ENCODE measurements around the gene MAN1A2.

DNA sequence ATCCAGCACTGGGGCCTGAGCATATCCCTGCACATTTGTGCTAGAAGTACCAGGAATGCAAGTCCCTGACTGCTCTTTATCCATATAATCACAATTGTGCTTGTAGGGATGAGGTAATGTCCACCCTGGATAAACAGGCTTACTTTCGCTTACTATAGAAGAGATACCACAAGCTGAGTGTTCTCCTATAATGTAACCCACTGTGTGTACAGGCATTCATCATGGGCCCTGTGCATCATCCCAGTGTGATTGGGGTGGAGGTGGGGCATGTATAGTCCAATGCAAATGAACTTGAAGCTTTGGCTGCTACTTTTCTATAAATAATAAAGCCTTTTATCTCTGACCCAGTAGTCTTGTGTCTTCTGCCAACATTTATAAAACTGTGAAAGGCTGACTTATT is 69.3 kb downstream of the MAN1A2 start:
- TF ChIP-seq, protein P1, sequence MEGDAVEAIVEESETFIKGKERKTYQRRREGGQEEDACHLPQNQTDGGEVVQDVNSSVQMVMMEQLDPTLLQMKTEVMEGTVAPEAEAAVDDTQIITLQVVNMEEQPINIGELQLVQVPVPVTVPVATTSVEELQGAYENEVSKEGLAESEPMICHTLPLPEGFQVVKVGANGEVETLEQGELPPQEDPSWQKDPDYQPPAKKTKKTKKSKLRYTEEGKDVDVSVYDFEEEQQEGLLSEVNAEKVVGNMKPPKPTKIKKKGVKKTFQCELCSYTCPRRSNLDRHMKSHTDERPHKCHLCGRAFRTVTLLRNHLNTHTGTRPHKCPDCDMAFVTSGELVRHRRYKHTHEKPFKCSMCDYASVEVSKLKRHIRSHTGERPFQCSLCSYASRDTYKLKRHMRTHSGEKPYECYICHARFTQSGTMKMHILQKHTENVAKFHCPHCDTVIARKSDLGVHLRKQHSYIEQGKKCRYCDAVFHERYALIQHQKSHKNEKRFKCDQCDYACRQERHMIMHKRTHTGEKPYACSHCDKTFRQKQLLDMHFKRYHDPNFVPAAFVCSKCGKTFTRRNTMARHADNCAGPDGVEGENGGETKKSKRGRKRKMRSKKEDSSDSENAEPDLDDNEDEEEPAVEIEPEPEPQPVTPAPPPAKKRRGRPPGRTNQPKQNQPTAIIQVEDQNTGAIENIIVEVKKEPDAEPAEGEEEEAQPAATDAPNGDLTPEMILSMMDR (IDR thresholded peaks at IDR 0.05) = no peak
- TF ChIP-seq EP300 (IDR thresholded peaks at IDR 0.05) = no peak
